Measurements from ENCODE around the gene HJURP. TPM values are rescaled to one million over a fixed set of nuclear protein-coding genes. Genes with fewer than 3 reads are reported as not detected.

The HJURP gene
- total RNA-seq, 1 experiment from 2014 or later, result 25.0 TPM

- DNase-seq (ENCODE audit: low read depth, low spot score), result no peak
- in situ Hi-C loops (cut with HindIII; ENCODE audit: low pct_unique_long_range_greater_than_20kb, low sequenced_read_pairs), result no loop called here
Observed at GRCh38 chr2:233836359-233836758, 18.0 kb downstream of the HJURP start.

- in situ Hi-C loops (cut with HindIII; ENCODE audit: low pct_unique_long_range_greater_than_20kb, low sequenced_read_pairs), result no loop called here
- no peak for DNase-seq (ENCODE audit: low read depth, low spot score)
Observed at GRCh38 chr2:233835230-233836186, 18.8 kb downstream of the HJURP start.

- no peak for DNase-seq (ENCODE audit: low read depth, low spot score)
- in situ Hi-C loops (cut with HindIII; ENCODE audit: low pct_unique_long_range_greater_than_20kb, low sequenced_read_pairs), result no loop called here
Observed at GRCh38 chr2:233833345-233833744, 21.0 kb downstream of the HJURP start.

- in situ Hi-C loops (cut with HindIII; ENCODE audit: low pct_unique_long_range_greater_than_20kb, low sequenced_read_pairs), result no loop called here
- peak; percentile 61 for DNase-seq (ENCODE audit: low read depth, low spot score)
Observed at GRCh38 chr2:233832869-233833311, 21.4 kb downstream of the HJURP start.

GRCh38 chr2:233832414-233832813 is 21.9 kb downstream of the HJURP start:
- in situ Hi-C loops (cut with HindIII; ENCODE audit: low pct_unique_long_range_greater_than_20kb, low sequenced_read_pairs), result no loop called here
- no peak for DNase-seq (ENCODE audit: low read depth, low spot score)

- DNase-seq (ENCODE audit: low read depth, low spot score), result no peak
- in situ Hi-C loops (cut with HindIII; ENCODE audit: low pct_unique_long_range_greater_than_20kb, low sequenced_read_pairs), result no loop called here
Observed at GRCh38 chr2:233831861-233832260, 22.5 kb downstream of the HJURP start.

- DNase-seq (ENCODE audit: low read depth, low spot score), result no peak
- in situ Hi-C loops (cut with HindIII; ENCODE audit: low pct_unique_long_range_greater_than_20kb, low sequenced_read_pairs), result no loop called here
Observed at GRCh38 chr2:233831011-233831721, 23.2 kb downstream of the HJURP start.

- in situ Hi-C loops (cut with HindIII; ENCODE audit: low pct_unique_long_range_greater_than_20kb, low sequenced_read_pairs), result no loop called here
- DNase-seq (ENCODE audit: low read depth, low spot score), result no peak
Observed at GRCh38 chr2:233830111-233830802, 24.1 kb downstream of the HJURP start.

GRCh38 chr2:233829193-233830110 is 24.9 kb downstream of the HJURP start:
- DNase-seq (ENCODE audit: low read depth, low spot score), result no peak
- in situ Hi-C loops (cut with HindIII; ENCODE audit: low pct_unique_long_range_greater_than_20kb, low sequenced_read_pairs), result no loop called here

GRCh38 chr2:233828546-233829192 is 25.7 kb downstream of the HJURP start:
- DNase-seq (ENCODE audit: low read depth, low spot score), result no peak
- in situ Hi-C loops (cut with HindIII; ENCODE audit: low pct_unique_long_range_greater_than_20kb, low sequenced_read_pairs), result no loop called here

- in situ Hi-C loops (cut with HindIII; ENCODE audit: low pct_unique_long_range_greater_than_20kb, low sequenced_read_pairs), result no loop called here
- DNase-seq (ENCODE audit: low read depth, low spot score), result no peak
Observed at GRCh38 chr2:233824373-233824772, 30.0 kb downstream of the HJURP start.

GRCh38 chr2:233823731-233824121 is 30.6 kb downstream of the HJURP start:
- DNase-seq (ENCODE audit: low read depth, low spot score), result no peak

GRCh38 chr2:233822781-233823730 is 31.3 kb downstream of the HJURP start:
- in situ Hi-C loops (cut with HindIII; ENCODE audit: low pct_unique_long_range_greater_than_20kb, low sequenced_read_pairs), result no loop called here
- DNase-seq (ENCODE audit: low read depth, low spot score), result no peak

More at GRCh38 chr2:233823731-233824121, 30.6 kb downstream of the HJURP start:
- in situ Hi-C loops (cut with HindIII; ENCODE audit: low pct_unique_long_range_greater_than_20kb, low sequenced_read_pairs), result no loop called here

- in situ Hi-C loops (cut with HindIII; ENCODE audit: low pct_unique_long_range_greater_than_20kb, low sequenced_read_pairs), result no loop called here
- DNase-seq (ENCODE audit: low read depth, low spot score), result no peak
Observed at GRCh38 chr2:233822101-233822771, 32.1 kb downstream of the HJURP start.

GRCh38 chr2:233821709-233822100 is 32.6 kb downstream of the HJURP start:
- in situ Hi-C loops (cut with HindIII; ENCODE audit: low pct_unique_long_range_greater_than_20kb, low sequenced_read_pairs), result no loop called here
- no peak for DNase-seq (ENCODE audit: low read depth, low spot score)

All from SK-MEL-5 (cell line).